Measurements from ENCODE around the gene ZNF628.

Gene ZNF628

DNA sequence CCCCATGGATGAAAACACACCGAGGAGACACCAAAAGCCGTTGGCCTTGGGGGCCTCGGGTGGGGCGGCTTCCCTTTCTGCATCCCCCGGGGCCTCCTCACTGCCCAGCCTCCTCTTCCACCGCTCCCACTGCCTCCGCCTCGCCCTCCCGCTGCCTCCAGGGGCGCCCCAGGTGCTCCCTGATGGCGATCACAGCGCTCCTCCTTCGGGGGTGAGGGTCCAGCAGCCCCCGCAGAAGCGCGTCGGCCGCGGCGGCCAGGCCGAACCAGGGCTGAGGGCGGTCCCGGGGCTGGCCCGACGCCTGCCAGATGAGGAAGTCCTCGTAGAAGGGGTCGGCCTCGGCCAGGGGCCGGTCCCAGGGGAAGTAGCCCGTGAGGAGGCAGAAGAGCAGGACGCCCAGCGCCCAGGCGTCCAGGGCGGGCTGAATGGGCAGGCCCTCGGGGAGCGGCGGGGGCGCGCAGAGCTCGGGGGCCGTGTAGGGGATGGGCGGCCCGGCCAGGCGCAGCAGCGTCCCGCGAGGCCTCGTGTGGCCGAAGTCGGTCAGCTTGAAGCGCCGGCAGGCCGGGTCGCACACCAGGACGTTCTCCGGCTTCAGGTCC lies 53.3 kb downstream of the ZNF628 start:
- no peak for DNase-seq (ENCODE audit: low read depth in 2 of 2)

DNA sequence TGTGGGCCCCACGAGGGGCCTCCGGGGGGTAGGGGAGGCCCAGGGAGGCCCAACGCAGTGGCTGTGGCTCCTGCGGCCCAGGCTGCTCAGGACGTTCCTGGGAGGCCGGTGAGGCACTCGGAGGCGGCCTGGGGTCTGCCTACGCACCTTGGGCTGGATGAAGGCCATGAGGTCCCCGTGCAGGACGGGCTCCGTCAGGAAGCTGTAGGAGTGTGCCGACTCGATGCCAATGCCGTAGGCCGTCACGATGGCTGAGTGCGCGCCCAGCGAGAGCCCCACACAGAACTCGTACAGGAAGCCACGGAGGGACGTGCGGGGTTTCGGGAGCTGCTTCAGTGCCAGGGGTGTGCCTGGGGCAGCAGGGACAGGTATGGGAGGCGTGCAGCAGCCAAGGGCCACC lies 54.6 kb downstream of the ZNF628 start:
- no peak for DNase-seq (ENCODE audit: low read depth in 2 of 2)

All from stimulated activated CD4-positive, alpha-beta T cell treated with anti-CD3 and anti-CD28 coated beads, Interleukin-1b, Interleukin-23, amount 100 ng/mL, for 1 hour (primary cell).